ENCODE results near the gene NGRN. TPM values are rescaled to one million over a fixed set of nuclear protein-coding genes. Genes with fewer than 3 reads are reported as not detected.
"Not testable (repeated sequence)": the region's sequence is repeated elsewhere in the genome, so short reads cannot be mapped to it uniquely, and the experiment has no call there.

Gene NGRN
- total RNA-seq, 4 donors from 2014 or later, result 27.7 to 58.3 (median 44.5) TPM

- in situ Hi-C loops (cut with MboI; ENCODE audit: low pct_ligation_motif_present in 1 of 4, low pct_unique_long_range_greater_than_20kb in 1 of 4, low sequenced_read_pairs in 3 of 4); intact Hi-C loops (cut with DNase I; ENCODE audit: low total_unique reads); H3K9me3 ChIP-seq; H3K36me3 ChIP-seq; H3K27me3 ChIP-seq: not testable (repeated sequence)
- H3K4me3 ChIP-seq, result peak overlapping the region in 1 of 4 donors; percentile 16
- H3K27ac ChIP-seq, result peak overlapping the region in 3 of 4 donors; percentile 33 to 61 (median 45)
- peak; percentile 92 for DNase-seq
- 37 to 70% methylated on average over 6 to 13 of the region's 13 CpGs for WGBS, 2 donors (ENCODE audit: low coverage in 1 of 2)
- TF ChIP-seq POLR2AphosphoS5 (IDR thresholded peaks at IDR 0.05) (peak in 2 of 3 donors; percentile 30 to 51), CTCF (IDR thresholded peaks at IDR 0.05) (peak; percentile 84 to 92 (median 91)), POLR2A (IDR thresholded peaks at IDR 0.05) (peak; percentile 52)
- H3K4me1 ChIP-seq, result peaks cover 3 to 13% (median 6%) of the 10 kb centered on the region in 4 donors
These were observed 27.8 kb downstream of the NGRN start for GRCh38 chr15:90293040-90293810.

- Histone ChIP-seq H3K4me1 (peaks cover 3 to 13% (median 6%) of the 10 kb centered on the region in 4 donors), H3K27ac (peak overlapping the region in 1 of 4 donors; percentile 61), H3K27me3 (no peaks in the 10 kb centered on the region), H3K36me3 (no peaks in the 10 kb centered on the region), H3K4me3 (peak overlapping the region in 1 of 4 donors; percentile 16), H3K9me3 (no peaks in the 10 kb centered on the region)
- DNase-seq, result no peak
- WGBS, 2 donors (ENCODE audit: low coverage in 1 of 2), result 80 to 84% methylated on average over 3 to 6 of the region's 6 CpGs
- TF ChIP-seq EP300 (IDR thresholded peaks at IDR 0.05; ENCODE audit: low read depth), result no peak
- TF ChIP-seq CTCF (IDR thresholded peaks at IDR 0.05), result no peak
- TF ChIP-seq POLR2AphosphoS5 (IDR thresholded peaks at IDR 0.05), result no peak
- TF ChIP-seq POLR2A (IDR thresholded peaks at IDR 0.05), result no peak
- intact Hi-C loops (cut with DNase I; ENCODE audit: low total_unique reads) (no loop called here), in situ Hi-C loops (cut with MboI; ENCODE audit: low pct_ligation_motif_present in 1 of 4, low pct_unique_long_range_greater_than_20kb in 1 of 4, low sequenced_read_pairs in 3 of 4) (no loop called here)
These were observed 28.7 kb downstream of the NGRN start for GRCh38 chr15:90294159-90294558.

DNA sequence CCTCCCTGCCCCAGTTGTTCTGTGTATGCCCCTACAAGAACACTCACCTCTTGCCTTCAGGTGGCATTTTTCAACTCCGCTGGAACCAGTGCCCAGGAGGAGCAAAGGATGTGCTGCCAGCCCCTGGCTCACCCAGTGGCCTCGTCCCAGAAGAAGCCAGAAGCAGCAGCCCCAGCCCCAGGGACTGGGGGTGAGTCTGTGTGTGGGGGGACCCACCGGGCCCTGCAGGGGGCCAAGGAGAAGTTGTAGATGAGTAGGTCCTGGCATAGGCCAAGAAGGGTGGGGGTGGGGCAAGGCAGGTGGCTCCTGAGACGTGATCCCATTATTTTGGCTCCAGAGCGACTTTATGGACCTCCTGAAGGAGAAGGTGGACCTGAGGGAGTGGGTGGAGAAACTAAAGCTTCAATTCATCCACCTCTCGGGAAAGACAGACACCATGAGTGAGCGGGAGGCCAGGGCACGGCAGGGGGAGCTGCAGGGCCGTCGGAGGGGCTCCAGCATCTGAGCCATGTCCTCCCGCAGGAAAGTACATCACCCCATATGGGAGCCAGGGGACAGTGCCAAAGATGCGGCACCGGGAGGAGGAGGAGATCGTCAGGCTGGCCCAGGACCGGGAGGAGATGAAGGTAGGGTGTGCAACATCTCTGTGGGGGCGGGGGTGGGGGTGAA, 29.3 kb downstream of the NGRN start:
- no peaks in the 10 kb centered on the region for H3K36me3 ChIP-seq
- H3K4me1 ChIP-seq, result peaks cover 3 to 13% (median 6%) of the 10 kb centered on the region in 4 donors
- in situ Hi-C loops (cut with MboI; ENCODE audit: low pct_ligation_motif_present in 1 of 4, low pct_unique_long_range_greater_than_20kb in 1 of 4, low sequenced_read_pairs in 3 of 4) (no loop called here), intact Hi-C loops (cut with DNase I; ENCODE audit: low total_unique reads) (no loop called here)
- no peaks in the 10 kb centered on the region for H3K9me3 ChIP-seq
- TF ChIP-seq CTCF (IDR thresholded peaks at IDR 0.05) (no peak), POLR2A (IDR thresholded peaks at IDR 0.05) (no peak), EP300 (IDR thresholded peaks at IDR 0.05; ENCODE audit: low read depth) (no peak), POLR2AphosphoS5 (IDR thresholded peaks at IDR 0.05) (no peak)
- 75% methylated on average over 16 of the region's 16 CpGs; no CpG with 5 or more reads in 1 of the 2 donors for WGBS, 2 donors (ENCODE audit: low coverage in 1 of 2)
- no peaks in the 10 kb centered on the region for H3K27me3 ChIP-seq
- H3K27ac ChIP-seq, result no peak overlapping the region
- DNase-seq, result no peak
- no peak overlapping the region for H3K4me3 ChIP-seq

DNA sequence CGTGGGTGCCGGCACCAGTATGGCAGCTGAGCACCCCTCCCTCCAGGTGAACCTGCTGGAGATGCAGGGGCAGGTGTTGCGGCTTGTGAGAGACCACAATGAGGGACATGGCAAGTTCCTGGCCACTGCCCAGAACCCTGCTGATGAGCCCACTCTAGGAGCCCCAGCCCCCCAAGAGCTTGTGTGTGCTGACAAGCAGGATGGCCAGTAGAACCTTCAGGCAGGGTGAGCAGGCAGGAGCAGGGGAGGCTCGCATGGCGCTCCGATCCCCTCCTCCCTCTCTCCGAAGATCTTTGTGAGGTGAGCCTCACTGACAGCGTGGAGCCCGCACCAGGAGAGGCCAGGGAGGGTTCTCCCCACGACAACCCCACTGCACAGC, 29.8 kb downstream of the NGRN start:
- H3K36me3 ChIP-seq, result no peaks in the 10 kb centered on the region
- H3K9me3 ChIP-seq, result no peaks in the 10 kb centered on the region
- in situ Hi-C loops (cut with MboI; ENCODE audit: low pct_ligation_motif_present in 1 of 4, low pct_unique_long_range_greater_than_20kb in 1 of 4, low sequenced_read_pairs in 3 of 4) (no loop called here), intact Hi-C loops (cut with DNase I; ENCODE audit: low total_unique reads) (no loop called here)
- no peak for TF ChIP-seq POLR2A (IDR thresholded peaks at IDR 0.05)
- TF ChIP-seq EP300 (IDR thresholded peaks at IDR 0.05; ENCODE audit: low read depth), result no peak
- no peak for TF ChIP-seq POLR2AphosphoS5 (IDR thresholded peaks at IDR 0.05)
- no peak for TF ChIP-seq CTCF (IDR thresholded peaks at IDR 0.05)
- DNase-seq, result no peak
- no peak overlapping the region for H3K4me3 ChIP-seq
- no peak overlapping the region for H3K27ac ChIP-seq
- H3K27me3 ChIP-seq, result no peaks in the 10 kb centered on the region
- peaks cover 3 to 13% (median 6%) of the 10 kb centered on the region in 4 donors for H3K4me1 ChIP-seq
- 77% methylated on average over 10 of the region's 10 CpGs; no CpG with 5 or more reads in 1 of the 2 donors for WGBS, 2 donors (ENCODE audit: low coverage in 1 of 2)

DNA sequence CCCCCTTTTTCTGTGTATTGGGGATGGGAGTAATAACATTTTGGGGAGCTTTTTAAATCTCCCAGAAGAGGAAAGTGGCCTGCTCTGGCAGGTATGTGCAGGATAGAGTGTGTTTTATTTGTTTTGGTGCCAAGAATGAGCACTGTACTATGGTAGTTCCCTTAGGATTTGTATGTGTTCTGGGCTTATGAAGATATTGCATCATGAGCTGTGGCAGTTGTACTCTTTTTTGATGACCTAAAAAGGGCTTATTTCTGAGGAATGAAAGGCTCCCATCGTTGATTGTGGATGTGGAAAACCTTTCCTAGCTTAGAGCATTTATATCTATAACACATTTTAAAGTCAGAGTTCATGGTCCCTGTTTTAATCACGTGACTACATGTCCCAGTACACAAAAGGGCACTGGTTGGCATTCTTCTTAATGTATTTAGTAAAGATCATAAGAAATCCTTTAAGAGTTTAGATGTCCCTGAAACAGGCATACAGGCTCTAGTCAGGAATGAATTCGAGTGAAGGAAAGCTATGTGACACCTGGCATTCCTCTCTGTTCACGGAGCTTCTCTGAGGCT, 30.9 kb downstream of the NGRN start:
- 63 to 66% methylated on average over 4 of the region's 4 CpGs for WGBS, 2 donors (ENCODE audit: low coverage in 1 of 2)
- H3K9me3 ChIP-seq; intact Hi-C loops (cut with DNase I; ENCODE audit: low total_unique reads); H3K36me3 ChIP-seq; H3K27me3 ChIP-seq; in situ Hi-C loops (cut with MboI; ENCODE audit: low pct_ligation_motif_present in 1 of 4, low pct_unique_long_range_greater_than_20kb in 1 of 4, low sequenced_read_pairs in 3 of 4); H3K4me3 ChIP-seq; H3K27ac ChIP-seq; DNase-seq: not testable (repeated sequence)
- H3K4me1 ChIP-seq, result peaks cover 3 to 10% (median 6%) of the 10 kb centered on the region in 4 donors
